Measurements from ENCODE around the gene GEN1. TPM values are rescaled to one million over a fixed set of nuclear protein-coding genes. Genes with fewer than 3 reads are reported as not detected.

Gene GEN1
- total and polyA plus RNA-seq, 8 donors = 7.5 to 31.4 (median 16.8) TPM

GRCh38 chr2:17793296-17793695 lies 39.4 kb downstream of the GEN1 start:
- Histone ChIP-seq H3K27me3 (no peaks in the 10 kb centered on the region), H3K4me3 (no peak overlapping the region), H3K9me3 (no peaks in the 10 kb centered on the region), H3K27ac (no peak overlapping the region), H3K36me3 (no peaks in the 10 kb centered on the region), H3K4me1 (peaks cover 3 to 5% of the 10 kb centered on the region in 2 donors)
- TF ChIP-seq CTCF (IDR thresholded peaks at IDR 0.05) = no peak
- ATAC-seq (no peak), DNase-seq (no peak)
- intact Hi-C loops (cut with DNase I) = no loop called here

- Histone ChIP-seq H3K4me3 (no peak overlapping the region), H3K27ac (no peak overlapping the region), H3K4me1 (peaks cover 3 to 5% of the 10 kb centered on the region in 2 donors), H3K9me3 (no peaks in the 10 kb centered on the region), H3K36me3 (no peaks in the 10 kb centered on the region), H3K27me3 (no peaks in the 10 kb centered on the region)
- TF ChIP-seq CTCF (IDR thresholded peaks at IDR 0.05) = no peak
- ATAC-seq (no peak), DNase-seq (no peak)
- intact Hi-C loops (cut with DNase I) = no loop called here
These were observed 39.9 kb downstream of the GEN1 start for GRCh38 chr2:17793803-17794354.

DNA sequence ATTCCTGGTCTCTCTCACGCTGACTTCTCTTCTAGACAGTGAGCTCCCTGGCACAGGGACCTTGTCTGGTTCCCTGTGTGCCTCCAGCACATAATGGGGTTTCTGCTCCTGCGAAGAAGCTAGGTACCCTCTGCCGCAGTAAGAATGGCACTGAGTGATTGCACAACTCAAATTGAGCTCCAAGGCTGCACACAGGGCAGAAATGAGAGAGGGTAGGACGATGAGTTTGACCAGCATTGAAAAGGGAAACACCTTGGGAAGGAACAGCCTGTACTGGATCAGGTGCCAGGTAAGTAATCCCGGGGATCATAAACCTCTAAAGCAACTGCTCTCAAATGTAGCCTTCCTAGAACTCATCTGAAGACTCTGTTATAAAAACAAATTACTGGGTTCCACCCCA lies 41.4 kb downstream of the GEN1 start:
- Histone ChIP-seq H3K4me1 (peaks cover 3 to 5% of the 10 kb centered on the region in 2 donors), H3K4me3 (no peak overlapping the region), H3K27ac (no peak overlapping the region), H3K36me3 (no peaks in the 10 kb centered on the region), H3K9me3 (no peaks in the 10 kb centered on the region), H3K27me3 (no peaks in the 10 kb centered on the region)
- no peak for TF ChIP-seq CTCF (IDR thresholded peaks at IDR 0.05)
- no peak for DNase-seq
- ATAC-seq = no peak
- intact Hi-C loops (cut with DNase I) = no loop called here

- intact Hi-C loops (cut with DNase I) = no loop called here
- Histone ChIP-seq H3K27ac (no peak overlapping the region), H3K27me3 (no peaks in the 10 kb centered on the region), H3K4me3 (no peak overlapping the region), H3K9me3 (no peaks in the 10 kb centered on the region), H3K4me1 (no peaks in the 10 kb centered on the region), H3K36me3 (no peaks in the 10 kb centered on the region)
- ATAC-seq (no peak), DNase-seq (no peak)
- no peak for TF ChIP-seq CTCF (IDR thresholded peaks at IDR 0.05)
These were observed 44.4 kb downstream of the GEN1 start for GRCh38 chr2:17798338-17798737.

DNA sequence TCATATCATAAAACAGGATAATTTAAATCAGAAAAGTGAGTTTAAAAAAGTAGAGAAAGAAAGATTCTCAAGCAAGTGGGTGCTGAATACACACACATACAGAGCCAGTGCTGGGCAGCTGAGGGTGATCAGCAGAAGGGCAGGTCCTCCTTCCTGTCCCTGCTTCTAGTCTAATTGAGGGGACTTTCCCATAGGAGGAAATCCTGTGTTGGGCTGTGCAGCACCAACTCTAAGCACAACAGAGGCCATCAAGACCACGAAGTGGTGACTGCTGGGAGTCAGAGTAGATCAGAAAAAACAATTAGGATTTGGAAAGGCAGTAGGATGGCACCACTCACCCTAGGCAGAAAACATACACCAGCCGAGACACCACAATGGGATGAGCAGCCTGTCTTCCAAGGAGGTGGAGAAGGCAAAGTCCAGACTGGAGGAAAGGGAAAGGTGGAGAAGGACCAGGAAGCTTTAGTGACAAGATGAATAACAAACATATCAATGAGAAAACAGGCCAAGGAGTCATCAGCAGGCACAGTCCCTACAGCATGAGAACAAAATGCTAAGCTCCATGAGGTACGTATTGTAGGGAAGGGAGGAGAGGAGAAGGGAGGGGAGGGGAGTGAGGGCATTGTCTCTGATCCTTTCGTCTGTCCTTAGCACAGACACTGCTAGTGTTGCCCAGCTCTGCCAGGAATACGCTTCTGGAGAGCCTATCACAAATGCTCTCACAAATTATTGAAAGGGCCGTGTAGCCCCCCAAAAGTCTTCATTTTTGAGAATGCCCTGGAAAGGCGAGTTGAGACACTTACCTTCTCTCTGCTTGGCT lies 45.6 kb downstream of the GEN1 start:
- intact Hi-C loops (cut with DNase I) = no loop called here
- no peaks in the 10 kb centered on the region for H3K9me3 ChIP-seq
- no peaks in the 10 kb centered on the region for H3K4me1 ChIP-seq
- no peak for TF ChIP-seq CTCF (IDR thresholded peaks at IDR 0.05)
- H3K27me3 ChIP-seq = no peaks in the 10 kb centered on the region
- no peak overlapping the region for H3K4me3 ChIP-seq
- DNase-seq = no peak
- no peak overlapping the region for H3K27ac ChIP-seq
- no peaks in the 10 kb centered on the region for H3K36me3 ChIP-seq
- no peak for ATAC-seq
